ENCODE results near the gene SMIM11.

Gene SMIM11

DNA sequence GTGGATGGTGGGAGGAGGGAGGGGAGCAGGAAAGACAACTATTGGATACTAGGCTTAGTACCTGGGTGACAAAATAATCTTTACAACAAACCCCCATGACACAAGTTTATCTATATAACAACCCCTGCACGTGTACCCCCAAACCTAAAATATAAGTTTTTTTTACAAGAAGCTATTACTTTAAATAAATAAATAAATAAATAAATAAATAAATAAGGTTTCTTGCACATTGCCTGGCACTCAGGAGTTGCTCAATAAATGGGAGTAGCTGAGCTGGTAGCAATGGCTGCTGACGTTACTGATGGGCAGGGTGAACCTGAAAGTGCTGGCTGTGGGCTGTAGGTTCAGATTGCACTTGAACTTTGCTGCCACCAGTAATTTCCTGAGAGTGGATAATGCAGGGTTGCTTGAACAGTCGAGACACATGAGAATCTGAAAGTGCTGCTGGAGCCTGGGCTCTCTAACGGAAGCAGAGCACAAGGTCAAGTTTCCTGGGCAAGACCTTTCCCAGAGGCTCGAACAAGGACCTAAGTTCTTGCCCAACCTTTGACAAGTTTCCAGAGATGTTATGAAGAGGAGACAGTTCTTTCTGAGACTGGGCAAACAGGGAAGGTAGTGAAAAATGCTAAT, 26.3 kb upstream of the SMIM11 start:
- no peaks in the 10 kb centered on the region for H3K27me3 ChIP-seq (ENCODE audit: low read depth, low read length)
- no peak overlapping the region for H2AFZ ChIP-seq (ENCODE audit: low read depth, low read length)
- H3K79me2 ChIP-seq (ENCODE audit: low read length) = no peaks in the 10 kb centered on the region
- TF ChIP-seq, protein P1, sequence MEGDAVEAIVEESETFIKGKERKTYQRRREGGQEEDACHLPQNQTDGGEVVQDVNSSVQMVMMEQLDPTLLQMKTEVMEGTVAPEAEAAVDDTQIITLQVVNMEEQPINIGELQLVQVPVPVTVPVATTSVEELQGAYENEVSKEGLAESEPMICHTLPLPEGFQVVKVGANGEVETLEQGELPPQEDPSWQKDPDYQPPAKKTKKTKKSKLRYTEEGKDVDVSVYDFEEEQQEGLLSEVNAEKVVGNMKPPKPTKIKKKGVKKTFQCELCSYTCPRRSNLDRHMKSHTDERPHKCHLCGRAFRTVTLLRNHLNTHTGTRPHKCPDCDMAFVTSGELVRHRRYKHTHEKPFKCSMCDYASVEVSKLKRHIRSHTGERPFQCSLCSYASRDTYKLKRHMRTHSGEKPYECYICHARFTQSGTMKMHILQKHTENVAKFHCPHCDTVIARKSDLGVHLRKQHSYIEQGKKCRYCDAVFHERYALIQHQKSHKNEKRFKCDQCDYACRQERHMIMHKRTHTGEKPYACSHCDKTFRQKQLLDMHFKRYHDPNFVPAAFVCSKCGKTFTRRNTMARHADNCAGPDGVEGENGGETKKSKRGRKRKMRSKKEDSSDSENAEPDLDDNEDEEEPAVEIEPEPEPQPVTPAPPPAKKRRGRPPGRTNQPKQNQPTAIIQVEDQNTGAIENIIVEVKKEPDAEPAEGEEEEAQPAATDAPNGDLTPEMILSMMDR (IDR thresholded peaks at IDR 0.05; ENCODE audit: low read depth, low read length) = no peak
- TF ChIP-seq EZH2phosphoT487 (IDR thresholded peaks at IDR 0.05; ENCODE audit: low read depth) = no peak
- no peaks in the 10 kb centered on the region for H3K9me3 ChIP-seq (ENCODE audit: insufficient read depth, low read length)
- no peak overlapping the region for H3K4me2 ChIP-seq (ENCODE audit: low read length)
- no peaks in the 10 kb centered on the region for H3K36me3 ChIP-seq (replicated peaks; ENCODE audit: low read depth, low read length)
- no peak overlapping the region for H3K9ac ChIP-seq (ENCODE audit: low read length)
- H3K4me3 ChIP-seq (ENCODE audit: low read length) = no peak overlapping the region
- H3K27ac ChIP-seq (ENCODE audit: low read length) = no peak overlapping the region
- no peaks in the 10 kb centered on the region for H4K20me1 ChIP-seq (ENCODE audit: insufficient read depth, low read length)
- peaks cover 14% of the 10 kb centered on the region for H3K4me1 ChIP-seq (ENCODE audit: low read length)

DNA sequence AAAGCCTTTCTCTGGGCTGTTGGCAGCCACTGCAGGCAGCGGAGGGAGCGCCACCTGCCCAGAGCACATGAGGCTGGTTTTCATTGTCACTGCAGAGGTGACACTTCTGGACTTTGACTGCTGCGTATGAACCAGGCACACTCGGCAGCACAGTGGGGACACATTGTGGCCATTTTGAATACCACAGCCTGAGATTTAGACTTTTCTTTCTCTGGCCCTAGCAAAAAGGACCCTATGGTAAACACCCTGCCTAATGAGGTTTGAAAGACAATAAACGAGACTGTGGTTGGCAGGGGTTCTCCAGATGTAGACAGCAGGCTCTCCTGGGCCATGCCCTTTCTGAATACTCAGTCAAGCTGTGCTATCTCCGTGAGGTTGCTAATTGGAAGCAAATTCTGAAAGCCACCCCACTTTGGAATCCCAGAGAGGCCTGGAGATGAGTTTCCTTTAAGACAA, 23.5 kb upstream of the SMIM11 start:
- Histone ChIP-seq H3K4me1 (ENCODE audit: low read length) (peaks cover 17% of the 10 kb centered on the region), H4K20me1 (ENCODE audit: insufficient read depth, low read length) (no peaks in the 10 kb centered on the region), H3K4me3 (ENCODE audit: low read length) (no peak overlapping the region), H3K9me3 (ENCODE audit: insufficient read depth, low read length) (no peaks in the 10 kb centered on the region), H3K4me2 (ENCODE audit: low read length) (no peak overlapping the region), H3K79me2 (ENCODE audit: low read length) (no peaks in the 10 kb centered on the region), H3K36me3 (replicated peaks; ENCODE audit: low read depth, low read length) (no peaks in the 10 kb centered on the region), H3K9ac (ENCODE audit: low read length) (no peak overlapping the region), H3K27ac (ENCODE audit: low read length) (no peak overlapping the region), H2AFZ (ENCODE audit: low read depth, low read length) (peak overlapping the region; percentile 57; the same call in 1 of the 2 replicates), H3K27me3 (ENCODE audit: low read depth, low read length) (no peaks in the 10 kb centered on the region)
- no peak for TF ChIP-seq EZH2phosphoT487 (IDR thresholded peaks at IDR 0.05; ENCODE audit: low read depth)
- TF ChIP-seq, protein P1 (IDR thresholded peaks at IDR 0.05; ENCODE audit: low read depth, low read length) = peak; percentile 77

DNA sequence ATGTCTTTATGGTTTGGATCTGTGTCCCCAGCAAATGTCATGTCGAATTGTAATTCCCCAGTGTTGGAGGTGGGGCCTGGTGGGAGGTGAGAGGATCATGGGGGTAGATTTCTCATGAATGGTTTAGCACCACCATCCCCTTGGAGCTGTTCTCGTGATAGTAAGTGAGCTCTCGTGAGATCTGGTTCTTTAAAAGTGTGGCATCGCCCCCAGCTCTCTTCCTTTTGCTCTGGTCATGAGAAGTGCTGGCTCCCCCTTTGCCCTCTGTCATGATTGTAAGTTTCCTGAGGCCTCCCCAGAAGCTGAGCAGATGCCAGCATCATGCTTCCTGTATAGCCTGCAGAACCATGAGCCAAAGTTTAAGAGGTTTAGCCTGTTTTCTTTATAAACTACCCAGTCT, 22.8 kb upstream of the SMIM11 start:
- peaks cover 17% of the 10 kb centered on the region for H3K4me1 ChIP-seq (ENCODE audit: low read length)
- no peaks in the 10 kb centered on the region for H3K79me2 ChIP-seq (ENCODE audit: low read length)
- H3K9me3 ChIP-seq (ENCODE audit: insufficient read depth, low read length) = no peaks in the 10 kb centered on the region
- H3K4me3 ChIP-seq (ENCODE audit: low read length) = no peak overlapping the region
- H4K20me1 ChIP-seq (ENCODE audit: insufficient read depth, low read length) = no peaks in the 10 kb centered on the region
- H3K36me3 ChIP-seq (replicated peaks; ENCODE audit: low read depth, low read length) = no peaks in the 10 kb centered on the region
- TF ChIP-seq, protein P1 (IDR thresholded peaks at IDR 0.05; ENCODE audit: low read depth, low read length) = no peak
- no peak for TF ChIP-seq EZH2phosphoT487 (IDR thresholded peaks at IDR 0.05; ENCODE audit: low read depth)
- H3K27ac ChIP-seq (ENCODE audit: low read length) = no peak overlapping the region
- no peaks in the 10 kb centered on the region for H3K27me3 ChIP-seq (ENCODE audit: low read depth, low read length)
- H3K4me2 ChIP-seq (ENCODE audit: low read length) = no peak overlapping the region
- no peak overlapping the region for H2AFZ ChIP-seq (ENCODE audit: low read depth, low read length)
- no peak overlapping the region for H3K9ac ChIP-seq (ENCODE audit: low read length)

- no peaks in the 10 kb centered on the region for H3K9me3 ChIP-seq (ENCODE audit: insufficient read depth, low read length)
- H3K4me2 ChIP-seq (ENCODE audit: low read length) = peak overlapping the region; percentile 18; the same call in 1 of the 2 replicates
- H3K9ac ChIP-seq (ENCODE audit: low read length) = no peak overlapping the region
- H3K4me1 ChIP-seq (ENCODE audit: low read length) = peaks cover 17% of the 10 kb centered on the region
- no peaks in the 10 kb centered on the region for H3K79me2 ChIP-seq (ENCODE audit: low read length)
- H3K27me3 ChIP-seq (ENCODE audit: low read depth, low read length) = no peaks in the 10 kb centered on the region
- H2AFZ ChIP-seq (ENCODE audit: low read depth, low read length) = no peak overlapping the region
- no peak overlapping the region for H3K4me3 ChIP-seq (ENCODE audit: low read length)
- H3K36me3 ChIP-seq (replicated peaks; ENCODE audit: low read depth, low read length) = no peaks in the 10 kb centered on the region
- H4K20me1 ChIP-seq (ENCODE audit: insufficient read depth, low read length) = no peaks in the 10 kb centered on the region
- H3K27ac ChIP-seq (ENCODE audit: low read length) = no peak overlapping the region
- TF ChIP-seq, protein P1 (IDR thresholded peaks at IDR 0.05; ENCODE audit: low read depth, low read length) = no peak
These were observed 22.1 kb upstream of the SMIM11 start for GRCh38 chr21:34353182-34353581.
